DMS153 treated with DMSO at 0.1 percent for 48 hours (cell line): ENCODE data around the gene UPK3A.

ENCODE experiments used
- DNase-seq: peaks from one replicate; lab custom pipeline; 2025; ENCODE audit not compliant: unreplicated experiment; lab: John Stamatoyannopoulos, UW

Gene UPK3A

DNA sequence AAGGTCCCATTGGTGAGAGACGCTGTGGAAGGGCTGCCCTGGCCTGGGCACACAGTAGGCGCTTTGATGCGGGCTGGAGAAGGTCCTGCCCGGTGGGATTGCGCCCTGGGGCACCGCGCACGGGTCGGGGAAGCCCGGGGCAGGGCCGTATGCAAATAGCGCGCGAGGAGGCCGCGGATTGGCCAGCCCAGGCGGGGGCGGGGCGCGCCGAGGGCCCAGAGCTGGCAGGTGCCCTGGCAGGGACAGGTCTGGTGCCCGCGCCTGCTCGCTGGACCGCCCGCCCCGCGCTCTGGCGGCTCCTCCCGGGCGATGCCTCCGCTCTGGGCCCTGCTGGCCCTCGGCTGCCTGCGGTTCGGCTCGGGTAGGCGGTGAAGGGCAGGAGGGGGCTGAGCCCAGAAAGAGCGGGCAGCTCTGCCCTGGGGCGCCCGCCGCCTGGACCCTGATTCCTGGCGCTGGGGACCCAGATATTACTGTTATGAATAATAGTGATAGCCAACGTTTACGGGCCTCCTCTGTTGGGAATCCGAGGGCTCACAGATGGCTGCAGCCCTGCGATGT, at the start of gene UPK3A:
TSS of gene UPK3A (plus strand) at position 245 of the 558 bp plus-strand sequence. CDS start at position 310, 65 bp downstream.
- peak; percentile 54 for DNase-seq

DNA sequence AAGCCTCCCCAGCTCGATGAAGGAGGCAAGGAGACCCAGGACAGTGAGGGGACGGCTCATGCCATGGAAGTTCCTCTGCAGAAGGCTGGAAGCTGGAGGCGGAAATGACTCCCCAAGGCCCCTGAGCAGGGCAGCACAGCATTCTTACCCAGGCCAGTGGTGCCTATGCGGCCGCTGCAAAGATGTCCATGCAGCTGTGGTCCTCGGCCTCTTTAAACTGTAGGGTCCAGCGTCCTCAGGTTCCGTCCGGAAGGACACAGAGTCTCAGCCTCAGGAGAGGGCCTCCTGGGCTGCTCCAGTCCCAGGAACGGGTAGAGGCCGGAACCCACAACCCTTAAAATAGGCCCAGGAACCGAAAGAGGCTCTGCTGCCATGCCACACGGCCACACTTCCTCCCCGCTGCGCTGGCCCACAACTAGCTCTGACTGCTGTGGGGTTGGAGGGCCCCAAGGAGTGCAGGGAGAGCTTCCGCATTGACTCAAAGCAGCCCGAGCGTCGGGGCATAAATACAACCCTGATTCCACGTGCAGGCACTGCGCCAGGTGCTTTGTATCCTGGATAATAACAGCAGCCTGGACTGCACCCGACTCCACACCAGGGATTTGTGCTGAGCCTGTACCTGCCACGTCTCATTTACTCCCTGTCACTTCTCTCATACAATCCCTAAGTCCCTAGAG, 49.5 kb upstream of the UPK3A start:
- DNase-seq, result peak; percentile 87

DNA sequence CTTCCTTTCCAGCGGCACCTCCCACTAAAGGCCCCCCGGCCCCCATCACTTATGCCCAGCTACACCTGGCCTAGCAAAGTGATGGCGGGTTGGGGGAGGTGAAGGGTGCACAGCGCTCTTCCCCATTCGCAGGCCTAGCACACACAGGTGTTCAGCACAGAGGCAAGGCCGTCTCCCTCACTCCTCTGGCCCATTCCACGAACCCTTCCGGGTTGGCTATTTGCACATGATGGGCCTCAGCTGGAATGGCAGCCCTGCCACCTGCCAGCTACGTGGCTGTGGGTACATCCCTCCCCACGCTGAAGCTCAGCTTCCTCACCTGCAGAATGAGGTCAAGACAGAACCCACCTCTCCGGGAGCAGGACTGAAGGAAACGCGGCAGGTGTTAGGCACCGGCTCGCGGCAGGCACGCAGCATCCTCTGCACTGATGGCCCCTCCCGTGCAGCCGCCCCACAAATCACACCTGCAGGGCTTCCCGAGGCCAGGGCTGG, 48.9 kb upstream of the UPK3A start:
- peak; percentile 39 for DNase-seq

DNA sequence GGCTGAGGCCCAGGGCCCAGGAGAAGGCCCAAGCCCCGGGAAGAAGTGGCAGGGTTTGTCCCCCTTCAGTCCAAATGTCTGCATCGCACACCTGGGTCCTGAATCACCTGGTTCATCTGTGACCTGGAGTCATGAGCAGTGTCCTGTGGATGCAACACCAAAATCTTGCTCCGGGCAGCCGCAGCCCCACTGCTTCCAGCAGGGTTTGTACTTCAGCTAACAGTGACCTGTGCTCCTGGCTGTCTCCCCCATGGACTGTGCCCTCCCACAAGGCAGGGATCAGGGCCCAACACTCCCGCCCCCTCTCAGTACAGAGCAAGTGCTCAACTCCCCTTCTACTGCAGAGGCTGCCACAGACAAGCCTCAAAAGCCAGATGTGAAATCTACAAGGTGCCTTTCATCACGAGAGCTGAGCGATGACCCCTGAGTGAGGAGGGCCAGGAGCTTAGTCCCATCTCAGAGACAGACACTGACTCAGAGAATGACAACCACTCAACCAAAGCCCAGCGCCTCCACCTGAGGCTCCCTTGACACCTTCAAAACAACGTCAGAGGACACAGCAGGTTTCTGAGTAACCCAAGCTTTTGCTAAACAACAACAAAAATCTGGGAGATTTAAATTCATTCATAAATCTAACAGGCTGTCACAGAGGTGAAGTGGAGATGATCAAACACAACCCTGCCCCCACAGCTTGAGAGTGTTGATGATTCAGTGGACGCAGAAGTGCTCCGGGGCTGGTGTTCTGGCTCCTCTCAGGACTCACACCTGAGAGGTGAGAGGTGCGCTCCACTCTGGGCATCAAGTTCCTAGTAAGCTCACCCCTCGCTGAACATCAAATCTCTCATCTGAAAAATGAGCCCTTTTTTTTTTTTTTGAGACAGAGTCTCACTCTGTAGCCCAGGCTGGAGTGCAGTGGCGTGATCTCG, 47.4 kb upstream of the UPK3A start:
- DNase-seq, result no peak

DNA sequence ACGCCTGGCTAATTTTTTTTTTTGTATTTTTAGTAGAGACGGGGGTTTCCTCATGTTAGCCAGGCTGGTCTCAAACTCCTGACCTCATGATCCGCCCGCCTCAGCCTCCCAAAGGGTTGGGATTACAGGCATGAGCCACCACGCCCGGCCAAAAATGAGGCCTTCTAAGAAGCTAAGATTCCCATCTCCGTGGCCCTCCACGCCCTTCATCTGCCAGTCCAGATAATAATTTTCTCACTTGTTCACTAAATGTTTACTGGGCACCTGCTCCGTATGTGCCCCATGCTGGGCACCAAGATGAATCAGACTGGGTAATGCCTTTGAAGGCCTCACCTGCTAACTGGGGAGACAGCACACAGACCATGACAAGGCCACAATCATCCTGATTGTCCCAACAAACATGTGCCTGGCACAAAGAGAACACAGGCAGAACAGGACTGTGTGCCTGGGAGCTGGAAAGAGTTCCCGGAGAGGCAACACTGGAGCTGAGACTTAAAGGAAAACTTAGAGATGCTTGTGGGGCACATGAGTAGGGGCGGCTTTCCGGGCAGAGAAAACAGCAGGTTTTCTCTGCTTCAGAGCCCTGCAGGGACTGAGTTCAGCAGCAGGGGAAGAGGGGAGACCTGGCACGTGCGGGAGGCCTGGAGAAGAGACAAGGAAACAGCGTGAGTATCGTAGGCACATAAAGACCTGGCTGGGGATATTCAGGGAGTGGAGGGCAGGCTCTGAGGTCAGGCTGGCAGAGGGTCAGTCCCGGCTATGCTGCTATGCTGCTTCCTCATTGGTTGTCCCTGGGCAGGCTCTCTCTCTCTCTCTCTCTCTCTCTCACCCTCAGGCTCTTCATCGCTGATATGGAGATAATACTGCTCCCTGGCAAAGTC, 46.4 kb upstream of the UPK3A start:
- no peak for DNase-seq

DNA sequence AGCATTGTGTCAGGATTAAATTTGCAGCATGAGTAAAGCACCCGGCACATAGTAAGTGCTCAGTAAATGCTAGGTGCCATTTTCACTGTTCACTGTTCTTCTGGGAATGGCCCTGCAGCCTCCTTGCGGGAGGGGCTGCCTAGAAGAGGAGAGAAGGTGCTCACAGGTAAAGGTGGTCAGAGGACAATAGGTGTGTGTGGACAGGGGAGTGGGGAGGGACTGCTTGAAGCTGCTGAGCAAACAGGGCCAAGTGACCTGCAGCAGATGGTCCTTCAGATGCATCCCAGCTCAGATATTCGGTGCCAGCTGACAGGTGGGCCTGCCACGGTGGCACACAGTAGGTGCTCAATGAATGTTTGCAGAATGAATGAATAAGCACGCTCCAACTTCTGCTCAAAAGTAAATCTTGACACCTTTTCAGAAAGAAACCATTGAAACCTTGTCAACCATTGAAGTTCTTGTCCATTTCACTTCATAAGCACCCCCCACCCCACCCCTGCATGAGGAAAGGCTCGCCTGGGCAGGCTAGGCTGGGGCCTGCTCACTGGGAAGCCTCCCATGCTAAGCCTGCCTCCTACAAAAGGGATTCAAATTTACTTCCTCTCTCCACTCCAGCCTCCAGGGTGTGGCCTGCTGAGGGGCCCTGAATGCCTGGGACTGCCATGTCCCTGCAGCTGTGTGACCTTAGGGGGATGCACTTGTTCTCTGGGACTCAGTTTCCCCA, 45.6 kb upstream of the UPK3A start:
- DNase-seq, result no peak

DNA sequence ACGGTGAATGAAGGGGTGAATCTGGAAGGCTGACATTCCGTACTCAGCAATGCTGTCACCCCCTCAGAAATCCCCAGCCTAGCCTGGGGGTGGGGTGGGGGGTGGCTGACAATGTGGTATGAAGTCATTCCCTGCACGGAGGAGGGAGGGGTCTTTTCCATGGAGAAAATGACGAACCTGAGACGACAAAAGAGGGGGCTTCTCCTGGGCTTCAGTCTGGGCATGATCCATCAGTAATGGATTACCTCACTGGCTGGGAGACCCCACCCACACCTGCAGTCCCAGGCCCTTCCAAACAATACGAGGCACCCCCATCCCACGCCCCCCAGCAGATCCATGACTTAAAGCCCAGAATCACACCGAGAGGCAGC, 45.1 kb upstream of the UPK3A start:
- no peak for DNase-seq

DNA sequence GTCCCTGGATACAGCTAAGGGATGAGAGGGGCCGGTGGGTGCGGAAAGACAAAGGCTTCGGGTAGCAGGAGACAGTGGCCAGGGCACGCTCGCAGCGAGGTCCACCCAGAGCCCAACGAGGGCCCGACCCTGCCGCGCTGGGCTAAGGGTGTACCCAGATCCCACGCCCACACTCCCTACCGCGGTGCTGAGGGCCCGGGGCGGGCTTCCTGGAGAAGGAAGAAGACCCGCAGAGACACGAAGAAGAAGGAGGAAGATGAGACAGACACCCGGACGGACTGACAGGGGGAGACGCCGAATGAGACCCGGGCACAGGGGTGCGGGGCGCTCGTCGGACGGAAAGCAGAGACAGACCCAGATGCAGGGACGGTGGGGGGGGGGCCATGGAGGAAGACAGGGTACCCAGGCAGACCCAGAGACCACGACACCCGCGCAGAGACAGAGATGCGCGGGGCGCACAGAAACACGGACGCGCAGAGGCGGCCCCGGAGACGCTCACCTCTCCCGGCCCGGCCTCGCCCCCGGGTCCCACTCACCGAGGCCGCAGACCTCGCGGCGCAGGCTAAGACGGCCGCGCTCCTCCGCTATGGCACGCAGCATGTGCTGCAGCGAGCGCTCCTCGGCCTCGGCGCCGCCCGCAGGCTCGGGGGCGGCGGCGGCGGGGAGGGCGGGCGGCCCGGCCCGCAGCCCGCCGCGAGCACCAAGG, 44.5 kb upstream of the UPK3A start:
- DNase-seq, result no peak

DNA sequence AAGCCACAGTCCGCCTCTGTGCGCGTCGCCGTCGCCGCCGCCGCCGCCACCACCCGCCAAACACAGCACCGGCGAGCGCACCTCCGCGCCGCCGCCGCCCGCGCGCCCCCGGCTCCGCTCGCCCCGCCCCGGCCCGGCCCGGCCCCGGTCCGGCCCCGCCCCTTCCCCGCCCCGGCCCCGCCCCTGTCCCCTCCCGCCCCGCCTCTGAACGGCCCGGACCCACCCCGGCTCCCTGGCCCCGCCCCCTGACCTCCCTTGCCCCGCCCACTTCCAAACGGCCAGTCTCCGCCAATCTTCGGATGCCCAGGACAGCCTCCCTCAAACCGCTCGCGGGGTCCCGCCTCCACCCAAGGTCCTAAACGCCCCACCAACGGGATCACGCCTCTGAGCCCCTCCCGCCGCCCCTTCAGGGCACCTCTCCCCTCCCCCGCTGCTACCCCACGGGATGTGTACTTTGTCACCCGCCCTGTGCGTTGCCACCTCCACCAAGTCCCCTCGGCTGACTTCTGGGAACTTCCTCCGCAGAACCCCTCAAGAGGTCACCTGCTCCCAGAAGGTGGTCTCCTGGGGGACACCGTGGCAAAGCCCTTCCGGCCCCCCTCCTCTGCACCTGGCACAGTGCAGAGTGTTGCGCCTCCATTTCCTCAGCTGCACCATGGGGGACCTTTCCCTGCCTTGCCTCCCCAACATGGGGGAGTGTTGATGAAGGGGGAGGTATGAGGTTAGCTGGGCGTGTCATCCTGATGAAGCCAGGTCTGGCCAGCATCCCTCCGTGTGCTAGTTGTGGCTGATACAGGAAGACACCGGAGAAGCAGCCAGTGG, 43.7 kb upstream of the UPK3A start, which contains the start of gene KIAA0930:
TSS of gene KIAA0930 (minus strand) at position 85 of the 822 bp plus-strand sequence. CDS start 191 bp downstream, outside the sequence.
- peak; percentile 37 for DNase-seq

DNA sequence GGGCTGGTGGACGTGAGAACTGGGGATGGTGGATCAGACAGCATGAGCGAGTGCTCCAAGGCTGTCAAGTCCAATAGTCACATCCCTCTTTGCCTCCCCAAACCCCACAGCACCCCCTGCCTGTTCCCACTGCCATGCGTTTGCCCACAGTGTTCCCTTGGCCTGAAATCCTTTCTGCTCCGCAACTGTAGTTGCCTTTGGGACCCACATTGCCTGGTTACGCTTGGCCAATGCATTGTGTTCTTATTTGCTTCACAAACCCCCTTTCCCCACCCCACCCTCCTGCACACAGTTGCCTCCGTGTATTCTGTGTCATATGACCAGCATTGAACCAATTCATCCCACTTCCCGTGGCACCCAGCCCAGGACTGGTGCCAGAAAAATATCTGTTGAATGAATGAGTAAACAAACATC, 42.0 kb upstream of the UPK3A start:
- peak; percentile 96 for DNase-seq

DNA sequence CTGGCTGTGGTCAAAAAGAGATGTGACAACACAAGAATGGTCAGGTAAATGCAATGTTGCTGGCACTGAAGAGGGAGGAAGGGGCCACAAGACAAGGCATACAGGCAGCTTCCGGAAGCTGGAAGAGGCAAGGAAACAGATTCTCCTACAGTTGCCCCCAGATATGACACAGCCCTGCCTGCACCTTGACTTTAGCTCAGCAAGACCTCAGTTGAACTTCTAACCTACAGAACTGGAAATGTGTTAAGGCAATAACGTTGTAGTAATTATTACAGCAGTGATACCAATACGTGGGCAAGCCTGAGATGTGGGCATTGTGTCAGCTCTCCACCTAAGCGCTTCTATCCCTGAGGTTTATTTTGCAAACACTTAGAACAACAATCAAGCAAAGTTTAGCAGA, 39.8 kb upstream of the UPK3A start:
- no peak for DNase-seq

DNA sequence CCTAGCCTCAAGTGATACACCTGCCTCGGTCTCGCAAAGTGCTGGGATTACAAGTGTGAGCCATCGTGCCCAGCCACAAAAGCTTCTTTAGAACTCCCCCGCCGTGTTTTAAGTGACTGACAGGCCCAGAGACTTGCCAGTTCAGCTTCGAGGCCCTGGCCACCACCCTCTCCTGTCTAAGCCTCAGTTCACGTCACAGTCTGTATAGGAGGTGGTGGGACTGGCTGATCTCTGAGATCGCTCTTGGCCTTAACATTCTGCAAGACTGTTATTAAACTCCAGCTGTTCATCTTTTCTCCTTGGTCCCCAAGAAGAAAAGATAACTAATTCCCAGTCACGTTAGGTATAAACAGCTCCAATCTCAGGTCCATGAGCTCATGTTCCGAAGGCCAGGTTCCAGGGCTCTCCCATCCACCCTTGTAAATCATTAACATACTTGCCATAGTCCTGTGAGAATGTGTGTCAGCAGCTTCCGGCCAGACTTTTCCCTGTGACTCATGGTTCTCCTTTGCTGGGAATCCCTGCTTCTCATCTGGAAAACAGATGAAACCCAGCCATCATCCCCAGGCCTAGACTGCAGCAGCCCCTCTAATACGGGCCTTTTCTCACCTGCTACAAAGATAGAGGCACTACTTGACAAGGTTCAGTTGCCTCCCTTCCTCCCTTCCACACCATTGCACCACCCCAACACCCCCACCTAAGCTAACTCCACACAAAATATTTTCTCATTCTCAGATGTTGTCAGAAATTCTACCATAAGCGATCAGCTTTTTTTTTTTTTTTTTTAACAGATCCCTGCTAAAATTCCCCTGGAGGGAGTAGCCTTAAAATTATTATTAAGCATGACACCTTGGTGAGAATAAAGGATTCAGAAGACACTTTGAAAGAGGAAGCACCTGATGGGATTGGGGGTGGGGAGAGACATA, 38.4 kb upstream of the UPK3A start:
- DNase-seq, result no peak

DNA sequence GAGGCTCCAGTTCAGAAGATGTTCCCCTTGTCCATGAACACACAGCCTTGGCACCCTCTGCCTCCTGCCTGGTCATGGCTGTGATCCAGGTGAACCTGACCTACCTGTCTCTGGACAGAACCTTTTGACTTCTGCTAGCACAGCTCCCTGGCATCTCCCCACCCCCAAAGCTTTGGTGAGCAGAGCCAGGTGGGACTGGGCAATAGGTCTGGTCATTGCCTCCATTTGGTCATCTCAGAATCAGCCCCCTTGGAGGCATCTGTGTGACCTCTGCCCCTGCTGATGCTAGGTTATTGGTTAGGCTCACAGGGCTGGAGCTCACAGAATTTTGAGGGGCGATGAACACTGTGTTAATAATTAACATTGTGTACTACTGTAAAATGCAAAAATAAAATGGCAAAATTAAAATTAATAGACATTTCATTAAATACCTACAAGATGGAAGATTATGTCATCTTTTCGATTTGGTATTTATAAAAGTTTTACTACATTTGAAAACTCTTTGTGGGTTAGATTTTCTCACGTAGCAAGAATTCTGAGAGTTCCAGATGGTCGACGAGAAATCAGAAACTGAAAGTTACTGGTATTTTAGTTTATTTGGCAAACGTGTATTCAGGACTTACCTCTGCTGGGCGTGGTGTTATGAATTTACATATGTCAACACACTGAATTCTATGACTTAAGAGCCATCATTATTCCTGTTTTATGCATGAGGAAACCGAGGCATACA, 35.8 kb upstream of the UPK3A start:
- DNase-seq, result no peak

DNA sequence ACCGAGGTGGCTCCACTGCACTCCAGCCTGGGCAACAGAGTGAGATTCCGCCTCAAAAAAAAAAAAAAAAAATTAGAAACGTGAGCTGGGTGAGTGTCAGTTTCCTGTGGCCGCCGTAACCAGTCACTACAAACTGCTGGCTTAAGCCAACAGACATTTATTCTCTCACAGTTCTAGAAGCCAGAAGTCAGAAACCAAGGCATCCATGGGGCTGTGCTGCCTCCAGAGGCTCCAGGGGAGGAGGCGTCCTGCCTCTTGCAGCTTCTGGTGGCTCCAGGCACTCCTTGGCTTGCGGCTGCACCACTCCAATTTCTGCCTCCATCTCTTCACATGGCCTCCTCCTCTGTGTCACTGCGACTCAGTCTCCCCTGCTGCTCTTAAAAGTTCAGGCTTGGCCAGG, 32.9 kb upstream of the UPK3A start:
- DNase-seq, result no peak

DNA sequence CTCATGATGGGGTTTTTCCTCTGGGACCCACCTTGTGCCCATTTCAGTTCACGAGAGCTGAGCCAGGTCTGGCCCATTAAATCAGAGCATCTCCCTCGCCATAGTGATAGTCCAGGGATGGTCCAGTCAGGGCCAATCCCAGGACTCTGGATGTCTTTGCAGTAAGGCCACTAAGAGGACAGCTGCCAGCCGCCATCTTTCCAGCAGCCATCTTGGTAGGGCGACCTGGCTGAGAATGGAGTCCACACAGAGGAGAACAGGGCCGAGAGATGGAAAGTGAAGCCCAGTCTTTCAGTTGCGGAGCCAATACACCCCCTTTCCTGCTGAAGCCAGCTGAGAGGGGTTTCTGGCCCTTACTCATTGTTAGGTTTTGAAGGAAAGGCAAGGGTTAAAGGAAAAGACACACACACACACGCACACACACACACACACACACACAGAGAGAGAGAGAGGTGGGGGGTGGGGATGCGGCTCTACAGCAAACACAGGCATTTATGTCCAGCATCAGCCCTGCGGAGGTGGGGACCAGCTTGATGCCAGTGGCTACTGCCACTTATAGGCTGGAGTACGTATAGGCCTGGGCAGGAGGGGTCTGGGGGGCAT, 31.6 kb upstream of the UPK3A start:
- no peak for DNase-seq

DNA sequence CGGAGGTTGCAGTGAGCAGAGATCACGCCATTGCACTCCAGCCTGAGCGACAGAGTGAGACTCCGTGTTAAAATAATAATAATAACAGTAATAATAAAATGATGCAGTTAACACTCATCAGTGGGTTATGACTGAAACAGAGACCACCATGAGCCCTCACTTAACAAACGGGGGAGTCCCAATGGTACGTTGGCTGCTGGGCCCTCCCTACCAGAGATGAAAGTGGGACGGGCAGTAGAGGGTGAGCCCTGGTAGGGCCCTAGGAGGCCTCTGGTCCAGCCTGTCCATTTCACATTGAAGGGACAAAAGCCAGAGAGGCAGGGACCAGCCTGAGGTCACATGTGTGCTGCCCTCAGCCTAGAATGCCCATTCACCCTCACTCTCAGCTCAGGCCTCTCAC, 30.4 kb upstream of the UPK3A start:
- no peak for DNase-seq
